H4 (cell line): Measurements from ENCODE around the gene CSF3R. TPM values are rescaled to one million over a fixed set of nuclear protein-coding genes. Genes with fewer than 3 reads are reported as not detected.

ENCODE experiments used
- DNase-seq: peaks from one replicate; pipeline ENCODE4 v3.0.0-alpha.2; 2015; ENCODE audit warnings: low spot score
- total RNA-seq: library from RNA; depleted of rRNA; stranded (reverse); fragments of >200 nt; shearing (Covaris generic); gene quantifications from 2 replicates; pipeline ENCODE4 v1.2.3, GENCODE V29; 2014; rRNA removed

The CSF3R gene
- total RNA-seq, result not detected in 2 replicates

DNA sequence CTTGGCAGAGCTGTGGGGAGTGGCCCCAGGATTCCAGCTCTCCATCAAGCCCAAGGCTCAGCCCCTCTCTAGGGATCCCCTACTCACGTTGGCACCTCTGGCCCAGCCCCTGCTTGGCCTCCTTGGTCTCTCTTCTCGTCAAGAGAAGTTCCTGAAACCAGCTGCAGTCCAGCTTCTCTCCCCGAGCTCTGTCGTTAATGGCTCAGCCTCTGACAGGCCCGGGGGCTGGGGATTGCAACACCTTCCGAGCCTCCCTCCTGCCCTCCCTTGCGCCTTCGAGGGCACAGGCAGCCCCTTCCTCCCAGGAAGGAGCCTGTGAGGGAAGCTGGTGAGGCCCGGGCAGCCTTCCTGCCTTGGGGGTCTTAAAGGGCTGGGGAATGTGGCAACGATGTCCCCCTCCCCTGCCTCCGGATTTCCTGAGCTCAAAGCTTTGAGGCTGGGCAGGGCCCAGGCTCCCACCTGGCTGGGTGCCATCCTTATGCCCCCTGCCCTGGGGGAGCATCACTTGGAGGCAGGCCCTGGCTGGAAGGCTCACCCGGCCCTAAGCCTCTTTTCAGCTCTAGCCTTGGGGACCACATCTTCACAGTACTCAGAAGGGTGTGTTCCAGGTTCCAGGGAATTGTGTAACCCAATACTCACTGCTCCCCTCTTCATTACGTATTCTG, at the start of gene CSF3R:
Gene CSF3R, minus strand, starts transcription at position 190 of the 665 bp plus-strand sequence. CDS start 3,417 bp downstream, outside the sequence.
- DNase-seq, result no peak

DNA sequence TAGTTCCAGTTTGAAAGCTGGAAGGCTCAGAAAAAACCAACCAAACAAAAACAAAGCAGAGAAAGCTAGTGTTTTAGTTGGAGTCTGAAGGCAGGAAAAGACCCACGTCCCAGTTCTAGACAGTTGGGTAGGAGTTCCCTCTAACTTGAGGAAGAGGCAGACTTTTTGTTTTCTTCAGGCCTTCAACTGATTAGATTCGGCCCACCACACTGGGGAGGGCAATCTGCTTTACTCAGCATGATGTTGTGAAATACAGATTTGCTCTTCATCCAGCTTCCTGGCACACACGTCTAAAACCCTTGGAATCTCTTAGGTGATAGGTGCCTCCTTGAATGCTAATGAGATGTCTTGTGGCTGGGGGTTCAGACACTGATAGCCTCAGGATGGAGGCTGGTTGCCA, 49.1 kb upstream of the CSF3R start:
- DNase-seq, result no peak

DNA sequence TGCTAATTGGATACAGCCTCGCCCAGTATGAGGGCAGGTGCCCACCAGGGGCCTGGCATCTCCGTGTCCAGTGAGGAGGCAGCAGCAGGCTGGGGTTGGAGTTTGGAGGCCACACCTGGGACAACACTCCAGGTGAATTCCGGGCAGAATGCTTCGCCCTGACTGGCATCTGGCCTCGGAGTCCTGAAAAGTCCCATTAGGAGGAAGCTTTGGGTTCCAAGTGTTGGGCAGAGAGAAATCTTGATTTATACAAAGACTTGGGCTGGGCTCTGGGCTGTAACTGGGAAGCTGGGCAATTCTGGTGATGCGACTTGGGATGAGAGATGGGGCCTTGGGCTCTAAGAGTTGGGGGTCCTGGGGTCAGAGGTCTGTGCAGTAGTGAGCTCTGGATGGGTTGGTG, 48.1 kb upstream of the CSF3R start:
- no peak for DNase-seq

DNA sequence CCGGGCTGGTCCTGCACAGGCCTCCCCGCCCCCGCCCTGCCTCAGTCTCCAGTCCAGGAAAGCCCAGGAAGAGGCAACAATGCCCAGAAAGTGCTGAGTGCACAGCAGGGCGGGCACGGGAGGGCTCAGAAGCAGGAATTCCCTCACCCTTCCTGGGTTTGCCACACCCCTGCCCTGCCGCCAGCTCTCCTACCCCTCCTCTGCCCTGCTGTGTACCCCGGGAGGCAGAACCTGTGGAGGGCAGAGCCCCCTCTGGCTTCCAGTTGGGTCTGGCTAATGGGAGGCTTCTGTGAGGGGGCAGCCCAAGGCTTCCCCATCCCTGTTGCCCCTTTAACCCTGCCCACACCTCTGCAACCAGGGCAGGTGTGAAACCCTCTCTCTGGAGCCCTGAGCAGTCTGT, 47.5 kb upstream of the CSF3R start:
- no peak for DNase-seq

DNA sequence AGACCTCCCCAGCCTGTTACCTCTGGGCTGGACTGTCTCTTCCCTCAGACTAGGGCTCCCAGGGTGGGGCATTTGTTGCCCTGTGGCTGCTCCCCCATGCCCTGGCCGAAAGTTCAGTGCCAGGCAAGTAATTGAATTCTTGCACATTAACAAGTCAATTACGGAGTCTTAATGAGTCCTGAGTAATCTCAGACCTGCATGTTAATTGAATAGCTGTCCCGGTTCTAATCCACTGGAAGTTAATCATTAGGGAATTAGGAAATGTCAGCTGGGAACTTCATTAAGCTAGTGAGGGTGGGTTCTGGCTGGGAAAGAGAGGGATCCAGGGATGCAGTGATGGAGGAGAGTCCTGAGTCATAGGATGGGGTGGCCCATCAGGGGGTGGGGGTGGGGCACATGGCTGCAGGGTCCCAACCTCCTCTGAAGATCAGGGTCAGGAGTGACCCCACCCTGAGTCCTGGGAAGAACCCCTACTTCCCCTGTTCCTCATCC, 47.1 kb upstream of the CSF3R start:
- DNase-seq, result no peak

DNA sequence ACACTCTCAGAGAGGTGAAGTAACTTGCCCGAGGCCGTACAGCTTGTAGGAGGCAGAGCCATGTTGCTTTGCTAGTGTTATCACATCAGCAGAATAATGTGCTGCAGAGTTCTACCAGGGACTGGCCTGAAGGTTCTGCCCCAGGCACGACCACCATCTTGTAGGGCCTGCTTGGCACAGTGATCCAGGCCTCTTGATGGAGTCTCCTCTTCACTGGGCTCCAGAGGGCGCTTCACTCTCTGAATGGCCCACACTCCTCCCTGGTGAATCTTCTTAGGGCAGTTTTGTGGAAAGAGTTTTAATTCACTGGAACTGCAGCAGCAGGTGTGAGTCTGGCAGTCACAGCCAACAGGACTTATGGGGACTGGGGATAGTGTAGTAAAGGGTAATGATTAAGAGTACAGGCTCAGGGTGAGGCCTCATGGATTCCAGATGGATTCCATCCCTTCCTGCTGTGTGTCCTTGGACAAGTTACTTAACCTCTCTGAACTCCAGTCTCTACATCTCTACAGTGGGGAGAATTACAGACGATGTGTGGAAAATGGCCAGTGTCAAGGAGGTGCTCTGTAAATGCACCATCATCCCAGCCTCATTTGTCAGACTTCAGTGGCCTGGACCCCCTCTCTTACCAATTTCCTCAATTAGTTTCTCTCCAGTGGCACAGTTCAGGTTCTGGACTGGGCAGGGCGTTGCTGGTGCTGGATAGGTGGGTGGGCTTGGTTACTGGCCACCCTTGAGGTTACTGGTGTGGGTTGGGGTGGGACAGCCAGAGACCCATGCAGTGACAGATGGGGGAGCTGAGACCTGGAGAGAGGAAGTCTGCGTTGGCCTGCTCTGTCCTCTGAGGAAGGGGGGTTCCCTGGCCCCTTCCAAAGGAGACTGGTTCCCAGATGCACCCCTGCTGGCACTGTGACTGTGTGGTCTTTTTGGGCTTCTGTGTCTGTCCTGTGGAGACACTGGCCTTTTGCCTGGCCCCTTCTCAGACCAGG, 45.9 kb upstream of the CSF3R start:
- no peak for DNase-seq

DNA sequence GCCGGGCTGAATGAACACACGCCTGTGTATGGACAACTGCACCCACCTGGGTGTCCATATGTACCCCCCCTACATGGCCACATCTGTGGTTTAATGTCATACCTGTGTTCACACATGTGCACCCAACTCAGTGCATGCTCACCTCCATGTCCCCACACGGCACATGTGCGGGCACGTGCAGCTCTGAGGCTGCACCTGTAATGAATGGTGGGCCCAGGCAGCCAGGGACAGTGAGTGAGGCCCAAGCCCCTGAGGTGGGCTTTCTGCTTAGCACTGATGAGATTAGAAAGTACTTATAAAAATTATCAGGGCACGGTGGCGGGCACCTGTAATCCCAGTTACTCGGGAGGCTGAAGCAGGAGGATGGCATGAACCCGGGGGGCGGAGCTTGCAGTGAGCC, 42.5 kb upstream of the CSF3R start:
- DNase-seq, result no peak

DNA sequence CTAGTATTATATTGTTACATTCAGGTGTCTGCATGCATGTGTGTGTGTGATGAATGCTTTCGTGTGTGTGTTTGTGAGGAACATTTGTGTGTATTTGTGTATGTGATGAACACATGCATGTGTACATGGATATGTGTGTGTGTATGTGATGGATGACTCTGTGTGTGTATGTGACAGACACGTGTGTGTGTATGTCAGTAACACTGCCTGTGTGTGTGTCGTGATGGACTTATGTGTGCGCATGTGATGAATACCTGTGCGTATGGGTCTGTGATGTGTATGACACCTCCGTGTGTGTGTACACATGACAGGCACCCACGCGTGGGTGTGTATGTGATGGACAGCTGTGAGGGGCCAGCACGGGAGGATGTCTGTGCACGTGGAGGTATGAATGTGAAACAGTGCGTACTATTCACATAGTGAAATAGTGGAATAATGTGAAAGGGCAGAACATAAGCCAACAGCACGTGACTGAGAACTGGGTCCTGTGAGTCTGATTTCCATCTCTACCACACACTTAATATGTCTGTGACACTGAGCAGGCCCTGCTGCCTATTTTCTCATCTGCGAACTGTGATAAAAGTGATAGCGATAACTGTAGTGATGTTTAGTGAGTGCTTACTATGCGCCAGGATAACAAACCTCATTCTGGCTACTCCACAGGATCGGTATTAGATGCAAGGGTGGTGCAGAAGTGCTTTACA, 41.8 kb upstream of the CSF3R start:
- DNase-seq, result no peak

DNA sequence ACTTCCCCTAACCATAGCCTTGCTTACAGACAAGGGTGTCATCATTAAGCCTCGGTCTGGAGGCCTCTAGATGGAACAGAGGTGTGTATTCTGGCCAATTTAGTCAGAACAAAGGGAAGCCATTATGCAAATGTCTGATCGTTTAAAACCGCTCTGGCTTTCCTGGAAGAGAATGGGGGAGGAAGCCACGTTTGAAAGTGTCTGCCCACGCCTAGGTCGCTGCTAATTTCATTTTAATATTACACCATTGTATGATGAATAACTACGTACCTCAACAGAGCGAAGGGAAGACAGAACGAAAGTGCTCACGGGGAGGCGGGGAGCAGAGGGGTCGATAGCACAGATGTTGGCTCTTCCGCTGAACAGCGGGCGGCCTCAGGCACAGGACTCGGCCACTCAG, 41.1 kb upstream of the CSF3R start:
- DNase-seq, result no peak

DNA sequence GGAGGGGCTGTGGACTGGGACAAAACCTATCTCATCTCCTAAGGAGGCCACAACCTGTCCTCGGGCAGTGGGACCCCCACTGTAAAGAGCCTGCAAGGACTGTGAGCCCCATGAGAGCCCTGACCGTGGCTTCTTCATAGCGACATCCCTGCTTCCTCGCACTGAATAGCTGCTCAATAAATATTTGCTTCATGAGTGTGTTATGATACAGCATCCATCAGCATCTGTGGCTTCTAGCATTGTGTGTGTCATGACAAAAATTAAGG, 40.5 kb upstream of the CSF3R start:
- no peak for DNase-seq

DNA sequence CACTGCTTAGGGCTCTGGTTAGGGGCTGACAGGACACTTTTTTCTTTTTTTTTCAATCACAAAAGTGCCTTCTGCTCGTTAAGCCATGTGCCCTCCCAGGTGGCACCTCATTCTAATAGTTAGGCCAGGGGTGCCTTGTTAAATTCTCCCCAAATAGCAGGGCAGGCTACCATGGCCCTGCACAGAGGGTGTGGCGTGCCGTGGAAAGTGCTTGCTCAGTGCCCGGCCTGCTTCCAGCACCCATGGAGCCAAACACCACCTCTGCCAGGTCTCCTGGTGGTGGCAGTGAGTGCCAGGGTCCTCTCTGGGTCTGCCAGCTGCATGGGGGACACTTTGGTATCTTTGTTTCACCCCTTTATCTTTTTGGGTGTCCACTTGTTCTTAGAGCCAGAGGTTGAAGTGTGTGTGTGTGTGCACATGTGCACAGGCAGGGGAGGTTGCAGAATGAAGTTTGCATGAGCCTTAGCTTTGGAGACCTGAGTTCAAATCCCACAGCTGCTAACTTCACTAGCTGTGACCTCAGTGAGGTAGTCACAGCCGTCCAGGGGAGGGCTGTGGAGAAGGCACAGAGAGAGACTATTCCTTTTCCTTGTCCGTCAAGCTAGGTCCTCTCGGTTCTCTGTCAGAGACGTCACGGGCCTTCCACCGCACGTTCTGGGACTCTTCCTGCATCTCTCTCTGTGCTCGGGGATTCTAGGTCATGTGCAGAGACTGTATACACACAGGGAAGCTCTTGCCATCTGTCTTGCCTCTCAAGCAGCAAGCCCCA, 39.9 kb upstream of the CSF3R start:
- no peak for DNase-seq

DNA sequence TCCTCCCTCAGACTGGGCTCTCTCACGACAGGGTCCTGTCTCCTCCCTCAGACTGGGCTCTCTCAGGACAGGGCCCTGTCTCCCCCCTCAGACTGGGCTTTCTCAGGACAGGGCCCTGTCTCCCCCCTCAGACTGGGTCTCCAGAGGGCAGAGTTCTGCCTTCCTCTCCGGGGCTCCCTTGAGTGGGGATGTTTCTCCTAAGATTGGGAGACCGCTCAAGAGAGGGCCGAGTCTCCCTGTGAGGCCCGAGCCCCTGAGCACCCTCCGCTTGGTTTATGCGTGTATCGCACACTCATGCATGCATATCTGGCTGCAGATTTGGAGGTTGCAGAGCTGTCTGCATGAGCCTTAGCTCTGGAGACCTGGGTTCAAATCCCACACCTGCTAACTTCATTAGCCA, 39.3 kb upstream of the CSF3R start:
- no peak for DNase-seq

DNA sequence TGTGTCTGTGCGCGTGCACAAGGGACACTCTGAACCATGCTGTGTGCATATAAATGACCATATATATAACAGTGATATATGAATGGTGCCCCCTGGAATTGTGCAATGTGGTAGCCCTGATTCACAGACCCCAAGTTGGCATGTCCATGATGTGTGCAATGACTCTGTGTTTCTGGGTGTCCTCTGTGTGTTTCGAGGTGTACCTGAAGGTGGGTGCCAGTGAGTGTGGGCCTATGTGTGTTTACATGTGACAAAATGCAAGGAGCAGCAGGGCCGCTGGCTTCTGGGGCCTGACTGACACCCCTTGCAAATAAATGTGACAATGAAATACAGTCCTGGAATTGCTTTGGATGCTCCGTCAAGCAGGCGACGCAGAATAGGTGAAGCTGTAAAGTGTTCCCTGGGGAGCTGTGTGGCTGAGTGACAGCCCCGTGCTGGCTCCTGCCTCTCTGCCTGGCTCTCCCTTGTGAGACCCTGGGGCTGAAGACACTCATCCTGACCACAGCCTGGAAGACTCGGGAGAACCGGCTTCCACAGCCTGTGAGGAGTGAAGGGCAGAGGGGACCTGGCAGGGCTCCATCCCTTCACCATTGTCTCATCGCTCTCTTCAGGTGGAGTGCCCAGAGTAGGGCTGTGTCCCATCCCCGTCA, 38.2 kb upstream of the CSF3R start:
- no peak for DNase-seq

DNA sequence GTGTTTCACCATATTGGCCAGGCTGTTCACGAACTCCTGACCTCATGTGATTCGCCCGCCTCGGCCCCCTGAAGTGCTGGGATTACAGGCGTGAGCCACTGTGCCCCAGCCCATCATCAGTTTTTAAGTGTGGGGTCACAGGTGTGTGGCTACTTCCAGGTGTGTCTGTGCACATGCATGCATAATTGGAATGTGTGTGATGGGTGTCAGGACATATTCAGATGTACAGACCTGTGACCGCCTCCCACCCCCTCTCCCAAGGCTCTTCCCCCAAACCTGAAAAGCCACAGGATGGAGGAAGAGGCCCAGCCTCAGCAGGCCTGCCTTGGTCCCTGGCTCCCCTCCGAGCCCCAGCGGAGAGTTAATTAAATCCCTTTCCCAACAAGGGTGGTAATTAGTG, 37.3 kb upstream of the CSF3R start:
- no peak for DNase-seq

DNA sequence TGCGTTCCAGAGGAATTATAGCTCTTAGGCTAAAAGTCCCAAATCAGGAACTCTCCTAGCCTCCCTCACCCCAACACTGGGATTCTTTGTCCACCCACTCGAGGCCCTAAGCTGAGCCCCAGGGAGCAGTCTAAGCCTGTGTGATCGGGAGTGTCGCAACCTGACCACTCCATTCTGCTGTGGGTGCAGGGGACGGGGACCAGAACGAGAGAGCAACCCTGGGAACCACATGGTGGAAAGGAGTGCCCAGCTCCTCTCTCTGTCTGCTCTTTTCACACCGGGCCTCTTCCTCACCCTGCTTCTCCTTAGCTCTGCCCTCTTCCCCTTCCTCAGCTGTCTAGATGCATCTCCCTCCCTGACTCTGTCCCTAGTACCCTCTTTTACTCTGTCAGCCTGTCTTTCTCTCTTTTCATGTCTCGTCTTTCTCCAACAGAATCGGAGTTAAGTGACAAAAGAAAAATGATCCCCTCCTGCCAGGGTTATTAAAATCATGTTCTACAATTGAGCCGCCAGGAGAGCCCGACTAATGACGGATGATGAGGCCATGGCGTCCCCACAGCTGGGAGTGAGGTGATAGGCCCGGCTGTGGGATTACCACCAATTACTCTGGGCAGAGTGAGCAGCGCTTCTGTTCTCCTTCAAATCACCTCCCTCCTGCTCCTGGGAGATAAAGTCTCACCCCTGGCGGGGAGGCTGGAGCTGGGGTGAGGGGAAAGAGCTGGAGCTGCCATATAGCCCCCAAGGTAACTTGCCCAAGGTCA, 34.5 kb upstream of the CSF3R start:
- DNase-seq, result no peak

DNA sequence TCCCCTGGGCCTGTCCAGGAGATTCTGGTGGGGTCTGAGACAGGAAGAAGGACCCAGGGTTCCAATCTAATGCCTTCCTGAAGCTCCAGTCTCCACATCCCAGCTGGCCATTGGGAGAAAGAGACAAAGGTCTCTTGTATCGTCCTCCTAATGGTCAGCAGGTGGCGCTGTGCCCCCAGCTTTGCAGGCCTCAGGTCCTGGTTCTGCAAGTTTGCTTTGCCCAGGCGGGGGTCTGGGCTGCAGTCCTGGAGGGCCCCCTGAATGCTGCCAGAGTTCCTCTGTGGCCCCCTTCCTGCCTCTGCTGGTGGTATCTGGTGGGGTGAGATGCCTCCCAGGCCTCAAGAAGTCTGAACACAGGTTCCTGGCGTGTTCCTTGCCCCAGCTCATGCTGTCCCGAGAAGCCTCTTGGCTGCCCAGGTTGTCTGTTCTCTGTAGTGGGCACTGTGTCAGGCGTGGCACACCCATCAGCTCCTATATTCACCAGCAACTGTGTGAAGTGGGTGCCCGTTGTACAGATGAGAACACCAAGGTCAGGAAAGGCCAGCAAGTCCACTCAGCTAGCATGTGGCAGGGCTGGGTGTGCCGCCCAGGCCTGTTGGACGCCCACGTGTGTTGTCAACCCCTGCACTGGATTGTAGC, 33.8 kb upstream of the CSF3R start:
- DNase-seq, result peak; percentile 59

DNA sequence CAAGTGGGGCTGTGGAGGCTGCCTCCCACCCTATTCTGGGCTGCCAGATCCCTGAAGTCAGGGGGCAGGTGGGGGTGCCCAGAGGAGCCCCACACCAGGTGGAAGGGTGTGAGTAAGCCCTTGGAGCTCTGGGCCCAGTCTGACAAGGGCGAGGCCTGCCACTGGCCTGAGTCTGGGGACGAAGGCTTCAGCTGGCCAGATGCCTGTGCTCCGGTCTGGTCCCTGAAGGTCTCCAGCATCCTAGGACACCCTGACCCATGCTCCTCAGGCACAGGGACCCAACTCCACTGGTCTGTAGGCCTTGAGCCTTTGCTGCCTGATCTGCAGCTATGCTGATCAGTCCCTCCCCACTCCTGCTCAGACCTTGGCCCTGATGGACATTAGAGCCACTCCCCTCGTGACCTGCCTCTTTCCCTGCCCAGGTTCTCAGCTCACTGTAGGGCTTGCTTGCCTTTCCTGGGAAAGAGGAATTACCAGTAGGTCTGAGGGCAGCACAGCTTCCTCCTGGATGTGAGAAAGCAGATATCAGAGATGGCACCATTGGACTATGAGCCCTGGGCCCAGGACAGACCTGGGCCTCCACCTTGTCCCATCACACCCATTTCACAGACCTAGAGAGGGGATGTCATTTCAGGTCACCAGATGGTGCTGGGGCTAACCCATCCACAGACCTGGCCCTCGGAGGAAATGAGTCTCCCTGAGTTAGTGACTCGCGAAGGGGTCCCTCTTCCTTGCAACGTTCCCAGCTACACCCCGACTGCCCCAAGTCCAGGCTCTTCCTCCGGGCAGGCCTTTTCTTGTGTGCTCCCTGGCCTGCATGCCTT, 32.8 kb upstream of the CSF3R start:
- no peak for DNase-seq

DNA sequence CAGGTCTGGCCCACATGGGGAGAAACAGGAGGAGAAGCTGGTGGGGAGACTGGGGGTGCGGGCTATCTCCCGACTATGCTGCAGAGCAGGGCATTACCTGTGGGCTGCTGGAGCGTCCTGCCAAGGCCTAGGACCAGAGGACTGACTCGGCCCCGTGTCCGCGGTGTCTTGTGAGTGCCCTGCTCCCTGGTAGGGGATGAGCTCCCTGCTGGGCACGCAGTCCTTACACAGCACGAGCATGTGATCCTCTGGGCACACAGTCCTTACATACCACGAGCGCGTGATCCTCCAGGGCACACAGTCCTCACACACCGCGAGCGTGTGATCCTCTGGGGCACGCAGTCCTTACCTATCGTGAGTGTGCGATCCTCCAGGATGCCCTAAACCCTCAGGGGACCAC, 31.8 kb upstream of the CSF3R start:
- no peak for DNase-seq
